Measurements from ENCODE around the gene FMNL1. TPM values are rescaled to one million over a fixed set of nuclear protein-coding genes. Genes with fewer than 3 reads are reported as not detected.

Gene FMNL1
- total RNA-seq, 2 experiments from 2014 or later, result 228 to 242 TPM

DNA sequence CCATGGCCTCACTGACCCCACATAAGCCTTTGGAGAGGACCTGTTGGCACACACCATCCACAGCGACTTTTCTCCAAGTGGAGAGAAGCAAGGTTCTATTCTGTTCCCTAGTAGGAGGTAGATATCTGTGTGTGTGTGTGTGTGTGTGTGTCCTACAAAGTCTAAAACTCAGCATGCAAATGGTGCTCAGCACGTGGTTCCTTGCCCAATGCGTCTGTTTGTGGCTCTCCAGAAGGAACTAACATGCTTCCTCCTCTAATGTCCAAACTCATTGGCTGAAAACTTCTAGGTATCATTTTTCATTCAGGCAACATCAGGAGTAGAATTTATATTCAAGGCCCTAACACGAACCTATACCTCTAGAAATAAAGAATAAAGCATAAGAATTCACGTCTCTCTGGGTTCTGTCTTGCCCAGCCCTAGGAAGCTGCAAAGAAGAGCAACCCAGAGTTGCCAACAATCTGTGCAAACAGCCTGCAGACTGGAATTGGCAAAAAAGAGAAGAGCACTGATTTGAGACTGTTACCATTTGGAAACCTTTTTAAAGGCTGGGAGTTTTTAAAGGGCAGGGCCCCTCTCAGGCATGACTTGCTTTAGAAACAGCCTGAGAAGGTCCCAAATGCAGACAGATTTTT is 69.6 kb downstream of the FMNL1 start:
- Mint-ChIP-seq H3K27me3 (ENCODE audit: low read depth) (no peaks in the 10 kb centered on the region), H3K36me3 (ENCODE audit: low read depth) (peaks cover 24% of the 10 kb centered on the region), H3K4me3 (no peak overlapping the region), H3K27ac (no peak overlapping the region), H3K4me1 (ENCODE audit: low read depth) (peaks cover 35% of the 10 kb centered on the region), H3K9me3 (no peaks in the 10 kb centered on the region)
- CTCF ChIA-PET, result interaction anchor here (1.2 to 3.4 kb wide), 3 partner anchors 14 to 72 kb away, joined by 3 to 18 read pairs (median 6); no protein-coding TSS in a partner anchor
- intact Hi-C loops (cut with micrococcal nuclease), result no loop called here
- no peak for DNase-seq

DNA sequence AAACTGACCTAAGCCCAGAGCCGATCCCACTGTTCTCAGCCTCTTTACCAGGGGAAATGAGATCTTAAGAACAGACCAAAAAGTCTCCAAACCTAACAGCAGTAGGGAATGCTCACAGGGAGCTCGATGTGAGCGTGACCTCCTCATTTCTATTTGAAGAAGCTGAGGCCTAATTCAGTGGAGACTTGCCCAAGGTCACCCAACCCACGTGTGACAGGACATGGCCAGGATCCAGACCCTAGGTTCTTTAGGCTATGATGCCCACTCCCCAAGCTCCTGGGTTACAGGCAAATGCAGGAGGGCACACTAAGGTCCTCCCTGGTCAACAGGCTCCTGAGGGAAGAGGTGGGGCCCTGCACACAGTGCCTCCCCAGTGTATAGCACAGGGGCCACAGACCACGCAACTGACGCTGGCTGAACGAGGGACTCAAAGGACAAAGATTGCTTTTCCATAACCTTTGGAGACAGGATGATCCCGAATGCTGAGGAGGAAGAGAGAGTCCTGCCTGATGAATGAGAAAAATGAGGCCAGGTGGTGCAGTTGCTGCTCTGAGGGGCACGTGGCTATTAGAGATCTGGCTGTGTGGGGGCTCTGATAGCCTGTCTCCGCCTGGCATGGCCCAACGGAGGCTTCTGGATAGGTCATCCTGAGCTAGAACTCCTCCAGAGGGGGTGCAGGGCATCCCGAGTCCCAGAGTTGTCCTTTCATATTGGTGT is 71.2 kb downstream of the FMNL1 start:
- peaks cover 50% of the 10 kb centered on the region for H3K4me1 Mint-ChIP-seq (ENCODE audit: low read depth)
- H3K9me3 Mint-ChIP-seq, result no peaks in the 10 kb centered on the region
- H3K27ac Mint-ChIP-seq, result peak overlapping the region; percentile 68
- no peak for DNase-seq
- H3K27me3 Mint-ChIP-seq (ENCODE audit: low read depth), result no peaks in the 10 kb centered on the region
- peaks cover 23% of the 10 kb centered on the region for H3K36me3 Mint-ChIP-seq (ENCODE audit: low read depth)
- CTCF ChIA-PET, result interaction anchor here (0.9 to 3.4 kb wide), 10 partner anchors 16 to 119 kb away, joined by 3 to 18 read pairs (median 4); partner anchors contain the start of gene MAP3K14
- intact Hi-C loops (cut with micrococcal nuclease), result no loop called here
- no peak overlapping the region for H3K4me3 Mint-ChIP-seq

DNA sequence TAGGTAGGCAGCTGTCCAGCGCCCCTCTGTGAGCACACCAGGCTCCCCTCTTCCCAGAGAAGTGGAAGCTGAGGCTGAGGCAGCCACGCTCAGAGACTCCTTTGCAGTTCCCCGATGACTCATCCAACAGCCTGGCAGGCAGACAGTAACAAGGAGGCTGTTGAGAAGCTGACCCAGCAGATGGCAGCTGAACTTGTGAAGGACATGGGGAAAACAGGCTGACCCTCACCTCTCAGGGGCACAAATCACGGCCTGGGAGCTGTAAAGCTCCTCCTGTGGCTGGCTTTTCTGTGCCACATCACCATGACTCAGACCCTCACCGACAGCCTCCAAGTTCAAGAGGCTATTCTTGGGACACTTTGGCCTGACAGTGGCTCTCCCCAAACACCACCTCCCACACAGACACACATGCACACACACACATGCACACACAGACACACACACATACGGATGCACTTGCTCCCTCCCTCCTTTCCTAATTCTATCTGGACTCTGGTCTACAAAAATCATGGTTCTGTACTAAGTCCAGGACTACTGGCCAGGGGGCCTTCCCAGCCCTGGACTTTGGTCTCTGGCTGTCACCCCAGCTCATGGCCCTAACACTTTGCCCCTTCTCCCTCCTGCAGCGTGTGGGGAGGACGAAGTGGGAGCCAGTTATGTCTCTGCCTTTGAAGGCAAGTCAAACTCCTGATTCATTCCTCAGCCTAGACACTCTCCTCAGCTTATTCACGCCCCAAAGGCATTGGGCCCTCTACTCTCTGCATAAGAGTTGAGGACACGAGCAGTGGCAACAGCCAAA is 71.9 kb downstream of the FMNL1 start:
- intact Hi-C loops (cut with micrococcal nuclease), result no loop called here
- Mint-ChIP-seq H3K27me3 (ENCODE audit: low read depth) (no peaks in the 10 kb centered on the region), H3K4me3 (no peak overlapping the region), H3K36me3 (ENCODE audit: low read depth) (peaks cover 28% of the 10 kb centered on the region), H3K4me1 (ENCODE audit: low read depth) (peaks cover 57% of the 10 kb centered on the region), H3K9me3 (no peaks in the 10 kb centered on the region), H3K27ac (peak overlapping the region; percentile 68)
- CTCF ChIA-PET, result interaction anchor here (0.6 to 3.4 kb wide), 10 partner anchors 16 to 119 kb away, joined by 3 to 18 read pairs (median 4); partner anchors contain the start of gene MAP3K14
- peak; percentile 60 for DNase-seq

DNA sequence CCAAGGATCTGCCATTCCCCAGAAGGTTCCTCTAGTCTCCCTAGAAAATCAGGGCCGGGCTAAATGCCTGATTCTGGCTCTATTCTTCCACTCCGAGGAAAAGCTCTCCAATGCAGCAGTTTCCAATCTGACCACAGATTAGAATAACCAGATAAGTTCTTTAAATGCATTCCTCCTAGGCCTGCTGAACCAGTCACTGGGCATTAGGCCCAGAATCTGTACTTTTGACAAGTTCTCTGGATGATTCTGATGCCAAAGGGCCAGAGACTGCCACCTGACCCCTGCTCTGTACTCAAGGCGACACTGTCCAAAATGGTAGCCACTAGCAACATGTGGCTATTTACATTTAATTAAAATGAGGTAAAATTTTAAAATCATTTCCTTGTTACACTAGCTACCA is 72.8 kb downstream of the FMNL1 start:
- CTCF ChIA-PET, result interaction anchor here (0.6 to 3.4 kb wide), 4 partner anchors 17 to 90 kb away, joined by 4 to 18 read pairs (median 9); no protein-coding TSS in a partner anchor
- Mint-ChIP-seq H3K27me3 (ENCODE audit: low read depth) (no peaks in the 10 kb centered on the region), H3K9me3 (no peaks in the 10 kb centered on the region), H3K27ac (no peak overlapping the region), H3K4me1 (ENCODE audit: low read depth) (peaks cover 66% of the 10 kb centered on the region), H3K36me3 (ENCODE audit: low read depth) (peaks cover 30% of the 10 kb centered on the region), H3K4me3 (no peak overlapping the region)
- no peak for DNase-seq
- intact Hi-C loops (cut with micrococcal nuclease), result no loop called here

DNA sequence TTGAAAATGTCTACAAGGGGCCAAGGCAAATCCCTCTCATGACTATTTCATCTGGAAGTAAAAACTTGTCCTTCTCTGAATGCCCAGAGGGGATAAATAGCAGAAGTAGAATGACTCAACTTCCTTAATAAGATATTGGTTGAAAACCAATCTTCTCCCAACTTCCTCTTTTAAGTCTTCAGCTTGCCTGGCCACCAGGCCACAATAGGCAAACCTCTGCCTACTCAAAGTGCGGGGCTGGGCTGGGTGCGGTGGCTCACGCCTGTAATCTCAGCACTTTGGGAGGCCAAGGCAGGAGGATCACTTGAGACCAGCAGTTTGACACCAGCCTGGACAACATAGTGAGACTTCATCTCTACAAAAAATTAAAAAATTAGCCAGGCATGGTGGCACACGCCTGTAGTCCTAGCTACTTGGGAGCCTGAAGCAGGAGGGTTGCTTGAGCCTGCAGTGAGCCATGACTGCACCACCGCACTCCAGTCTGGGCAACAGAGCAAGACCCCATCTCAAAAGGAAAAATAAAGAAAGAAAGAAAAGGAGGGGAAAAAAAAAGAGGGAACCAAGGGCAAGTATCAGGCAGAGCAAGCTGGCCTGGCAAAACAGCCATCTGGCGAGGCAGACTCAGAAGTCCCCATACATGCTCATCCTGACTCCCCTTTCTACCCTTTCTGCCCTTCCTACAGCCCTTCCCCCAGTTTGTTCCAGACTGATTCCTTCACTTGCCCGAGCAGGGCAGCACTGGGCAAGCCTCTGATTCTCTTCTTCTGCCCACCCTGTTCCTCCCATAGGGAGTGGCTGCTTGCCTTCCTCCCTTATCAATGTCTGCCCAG is 74.5 kb downstream of the FMNL1 start:
- Mint-ChIP-seq H3K4me3 (no peak overlapping the region), H3K36me3 (ENCODE audit: low read depth) (peaks cover 25% of the 10 kb centered on the region), H3K27me3 (ENCODE audit: low read depth) (no peaks in the 10 kb centered on the region), H3K27ac (peak overlapping the region; percentile 47), H3K9me3 (no peaks in the 10 kb centered on the region), H3K4me1 (ENCODE audit: low read depth) (peaks cover 78% of the 10 kb centered on the region)
- no peak for DNase-seq
- CTCF ChIA-PET, result interaction anchor here (1.0 to 1.3 kb wide), 4 partner anchors 10 to 97 kb away, joined by 3 to 6 read pairs (median 4); partner anchors contain the start of gene MAP3K14
- intact Hi-C loops (cut with micrococcal nuclease), result no loop called here

DNA sequence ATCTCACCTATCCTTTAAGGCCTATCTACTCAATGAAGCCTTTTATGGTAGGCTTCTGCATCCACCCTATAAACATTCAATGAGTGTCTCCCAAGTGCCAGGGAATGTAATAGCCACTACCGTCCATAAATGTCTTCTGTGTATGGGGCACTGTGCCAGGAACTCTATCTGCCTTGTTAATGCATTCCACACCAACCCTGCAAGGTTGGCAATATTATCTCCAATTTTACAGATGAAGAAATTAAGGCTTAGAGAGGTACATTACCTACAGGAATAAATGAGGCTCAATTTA is 75.1 kb downstream of the FMNL1 start:
- CTCF ChIA-PET, result no interaction called here
- H3K27ac Mint-ChIP-seq, result no peak overlapping the region
- H3K36me3 Mint-ChIP-seq (ENCODE audit: low read depth), result peaks cover 25% of the 10 kb centered on the region
- no peak for DNase-seq
- intact Hi-C loops (cut with micrococcal nuclease), result no loop called here
- no peaks in the 10 kb centered on the region for H3K9me3 Mint-ChIP-seq
- no peaks in the 10 kb centered on the region for H3K27me3 Mint-ChIP-seq (ENCODE audit: low read depth)
- H3K4me3 Mint-ChIP-seq, result no peak overlapping the region
- H3K4me1 Mint-ChIP-seq (ENCODE audit: low read depth), result peaks cover 81% of the 10 kb centered on the region

Other genes with a start within 250 kb of the FMNL1 start
- gene DCAKD, start 170.3 kb upstream of the FMNL1 start, total RNA-seq, result 10 to 100 TPM; 38.1 to 38.9 TPM
- 100 to 1,000 TPM; 234 to 235 TPM for gene NMT1, start 160.6 kb upstream of the FMNL1 start, total RNA-seq
- gene PLCD3, start 89.4 kb upstream of the FMNL1 start, total RNA-seq, result 1 to 10 TPM; 2.4 TPM
- 10 to 100 TPM; 12.3 to 12.7 TPM for gene ACBD4, start 86.2 kb upstream of the FMNL1 start, total RNA-seq
- 10 to 100 TPM; 24.3 to 24.7 TPM for gene HEXIM1, start 73.4 kb upstream of the FMNL1 start, total RNA-seq
- gene HEXIM2, start 60.0 kb upstream of the FMNL1 start, total RNA-seq, result 1 to 10 TPM; 3.5 TPM
- under 1 TPM in 1 of 2 experiments, not detected in 1; 0.12 TPM for gene SPATA32, start 40.2 kb downstream of the FMNL1 start, total RNA-seq
- 10 to 100 TPM; 45.5 to 52.0 TPM for gene MAP3K14, start 95.1 kb downstream of the FMNL1 start, total RNA-seq
- 10 to 100 TPM; 39.5 to 41.3 TPM for gene ARHGAP27, start 211.0 kb downstream of the FMNL1 start, total RNA-seq

Data from activated naive CD4-positive, alpha-beta T cell treated with anti-CD3 and anti-CD28 coated beads for 36 hours (primary cell).